ENCODE data around the gene HES7.
A peak's percentile ranks its signal among the peaks of the same experiment; 100 is the strongest.

Gene HES7

GRCh38 chr17:8142158-8142886 is 18.4 kb upstream of the HES7 start:
- no peak for FAIRE-seq

- FAIRE-seq: no peak
Measured at GRCh38 chr17:8141741-8142140, 17.8 kb upstream of the HES7 start.

GRCh38 chr17:8141045-8141444 is 17.1 kb upstream of the HES7 start:
- no peak for FAIRE-seq

GRCh38 chr17:8140065-8141029 is 16.4 kb upstream of the HES7 start:
- no peak for FAIRE-seq

- FAIRE-seq: peak; percentile 98
Measured at GRCh38 chr17:8138672-8139371, 14.9 kb upstream of the HES7 start.

GRCh38 chr17:8138374-8138671 is 14.4 kb upstream of the HES7 start:
- no peak for FAIRE-seq

GRCh38 chr17:8137645-8138373 is 13.9 kb upstream of the HES7 start:
- no peak for FAIRE-seq

- no peak for FAIRE-seq
Measured at GRCh38 chr17:8133941-8134340, 10.0 kb upstream of the HES7 start.

GRCh38 chr17:8133399-8133798 is 9.5 kb upstream of the HES7 start:
- FAIRE-seq: no peak

GRCh38 chr17:8131844-8132441 is 8.0 kb upstream of the HES7 start:
- no peak for FAIRE-seq

GRCh38 chr17:8128125-8128784 is 4.3 kb upstream of the HES7 start:
- no peak for FAIRE-seq

- FAIRE-seq: no peak
Measured at GRCh38 chr17:8126491-8127066, 2.7 kb upstream of the HES7 start.

- FAIRE-seq: no peak
Measured at GRCh38 chr17:8125947-8126490, 2.1 kb upstream of the HES7 start.

GRCh38 chr17:8125154-8125946 is 1.4 kb upstream of the HES7 start:
- FAIRE-seq: no peak

GRCh38 chr17:8124350-8125153 is 646 bp upstream of the HES7 start:
- FAIRE-seq: no peak

GRCh38 chr17:8122924-8123694 is 797 bp downstream of the HES7 start:
- no peak for FAIRE-seq

- FAIRE-seq: no peak
Measured at GRCh38 chr17:8122422-8122923, 1.4 kb downstream of the HES7 start.

- no peak for FAIRE-seq
Measured at GRCh38 chr17:8121681-8122421, 2.1 kb downstream of the HES7 start.
